Endodermal cell (in vitro differentiated cells): ENCODE data around the gene IL5. TPM values are rescaled to one million over a fixed set of nuclear protein-coding genes. Genes with fewer than 3 reads are reported as not detected.

ENCODE experiments used
- DNase-seq: peaks from one replicate; pipeline ENCODE4 v3.0.0-alpha.2; 2017
- H3K27ac ChIP-seq: 2 replicates; pipeline ENCODE4 v1.5.1; 2013; ENCODE audit warnings: mild to moderate bottlenecking, low read depth, low read length, moderate library complexity
- H3K27me3 ChIP-seq: 2 replicates; pipeline ENCODE4 v1.6.1; 2013; ENCODE audit warnings: mild to moderate bottlenecking, low read length, moderate library complexity; ENCODE audit not compliant: insufficient read depth, control insufficient read depth, poor library complexity, severe bottlenecking
- H3K36me3 ChIP-seq: 2 replicates; pipeline ENCODE4 v1.7.0; 2013; ENCODE audit warnings: mild to moderate bottlenecking, low read length, moderate library complexity; ENCODE audit not compliant: control insufficient read depth, insufficient read depth
- H3K4me1 ChIP-seq: one replicate; pipeline ENCODE4 v1.7.0; 2013; ENCODE audit warnings: low read length; ENCODE audit not compliant: control insufficient read depth, insufficient read depth
- H3K4me3 ChIP-seq: 2 replicates; pipeline ENCODE4 v1.5.1; 2013; ENCODE audit warnings: mild to moderate bottlenecking, low read length, moderate library complexity
- H3K9ac ChIP-seq: 2 replicates; pipeline ENCODE4 v1.6.1; 2013; ENCODE audit warnings: mild to moderate bottlenecking, low read length, moderate library complexity; ENCODE audit not compliant: poor library complexity, severe bottlenecking; ENCODE audit errors: extremely low read depth
- H3K9me3 ChIP-seq: 2 replicates; pipeline ENCODE4 v1.6.1; 2013; ENCODE audit warnings: mild to moderate bottlenecking, low read length, moderate library complexity; ENCODE audit not compliant: control insufficient read depth
- H3K27ac Mint-ChIP-seq: 2 replicates; pipeline ENCODE4 v1.8.0; 2020; ENCODE audit warnings: mixed read lengths
- H3K27me3 Mint-ChIP-seq: 2 replicates; pipeline ENCODE4 v1.8.0; 2021; ENCODE audit warnings: mild to moderate bottlenecking, mixed read lengths; ENCODE audit not compliant: insufficient read depth
- H3K36me3 Mint-ChIP-seq: 2 replicates; pipeline ENCODE4 v1.8.0; 2020; ENCODE audit warnings: low read depth, mixed read lengths
- H3K4me1 Mint-ChIP-seq: 2 replicates; pipeline ENCODE4 v1.8.0; 2020; ENCODE audit warnings: mixed read lengths
- H3K4me3 Mint-ChIP-seq: 2 replicates; pipeline ENCODE4 v1.8.0; 2020; ENCODE audit warnings: mild to moderate bottlenecking, moderate library complexity, mixed read lengths
- H3K9me3 Mint-ChIP-seq: 2 replicates; pipeline ENCODE4 v1.8.0; 2020; ENCODE audit warnings: mild to moderate bottlenecking, mixed read lengths
- WGBS, 2 experiments: methylation state at CpG; one replicate each; pipeline versions ENCODE4 v1.1.5 to v1.1.7; 2013; ENCODE audit warnings: missing lambda C conversion rate in 2 of 2, mixed read lengths in 1 of 2; ENCODE audit not compliant: insufficient coverage in 1 of 2, insufficient read length in 1 of 2; 5-methylcytosine and 5-hydroxymethylcytosine counted together
- total RNA-seq, 2 donors: library from RNA; stranded (reverse); fragmentation: NEBNext Ultra II Directional in 1 of 2; extraction: Animal tissue kit (Norgen Biotek cat#: 25700) in 1 of 2; gene quantifications; 2 replicates in 1 of 2; 3 replicates in 1 of 2; pipeline ENCODE4 v1.2.1, GENCODE V29; 2021
- TF ChIP-seq, protein P1 (sequence below): fragments of 200-600 bp; sonication (generic); conservative IDR thresholded peaks from 2 replicates; pipeline ENCODE4 v1.5.0; 2021; ENCODE audit warnings: antibody characterized with exemption, mild to moderate bottlenecking

IL5 gene
- total RNA-seq, 2 donors from 2014 or later = not detected

GRCh38 chr5:132499440-132500243, 43.7 kb downstream of the IL5 start:
- Histone ChIP-seq H3K36me3 (no peaks in the 10 kb centered on the region), H3K9ac (no peak overlapping the region), H3K27me3 (no peaks in the 10 kb centered on the region), H3K4me3 (no peak overlapping the region), H3K4me1 (no peaks in the 10 kb centered on the region), H3K9me3 (no peaks in the 10 kb centered on the region), H3K27ac (no peak overlapping the region)
- Mint-ChIP-seq H3K4me3 (no peak overlapping the region), H3K9me3 (no peaks in the 10 kb centered on the region), H3K4me1 (peaks cover 12% of the 10 kb centered on the region), H3K36me3 (no peaks in the 10 kb centered on the region), H3K27me3 (no peaks in the 10 kb centered on the region), H3K27ac (no peak overlapping the region)
- 66 to 72% methylated on average over 7 to 9 of the region's 9 CpGs for WGBS, 2 experiments
- TF ChIP-seq, protein P1, sequence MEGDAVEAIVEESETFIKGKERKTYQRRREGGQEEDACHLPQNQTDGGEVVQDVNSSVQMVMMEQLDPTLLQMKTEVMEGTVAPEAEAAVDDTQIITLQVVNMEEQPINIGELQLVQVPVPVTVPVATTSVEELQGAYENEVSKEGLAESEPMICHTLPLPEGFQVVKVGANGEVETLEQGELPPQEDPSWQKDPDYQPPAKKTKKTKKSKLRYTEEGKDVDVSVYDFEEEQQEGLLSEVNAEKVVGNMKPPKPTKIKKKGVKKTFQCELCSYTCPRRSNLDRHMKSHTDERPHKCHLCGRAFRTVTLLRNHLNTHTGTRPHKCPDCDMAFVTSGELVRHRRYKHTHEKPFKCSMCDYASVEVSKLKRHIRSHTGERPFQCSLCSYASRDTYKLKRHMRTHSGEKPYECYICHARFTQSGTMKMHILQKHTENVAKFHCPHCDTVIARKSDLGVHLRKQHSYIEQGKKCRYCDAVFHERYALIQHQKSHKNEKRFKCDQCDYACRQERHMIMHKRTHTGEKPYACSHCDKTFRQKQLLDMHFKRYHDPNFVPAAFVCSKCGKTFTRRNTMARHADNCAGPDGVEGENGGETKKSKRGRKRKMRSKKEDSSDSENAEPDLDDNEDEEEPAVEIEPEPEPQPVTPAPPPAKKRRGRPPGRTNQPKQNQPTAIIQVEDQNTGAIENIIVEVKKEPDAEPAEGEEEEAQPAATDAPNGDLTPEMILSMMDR = no peak
- DNase-seq = peak; percentile 54

DNA sequence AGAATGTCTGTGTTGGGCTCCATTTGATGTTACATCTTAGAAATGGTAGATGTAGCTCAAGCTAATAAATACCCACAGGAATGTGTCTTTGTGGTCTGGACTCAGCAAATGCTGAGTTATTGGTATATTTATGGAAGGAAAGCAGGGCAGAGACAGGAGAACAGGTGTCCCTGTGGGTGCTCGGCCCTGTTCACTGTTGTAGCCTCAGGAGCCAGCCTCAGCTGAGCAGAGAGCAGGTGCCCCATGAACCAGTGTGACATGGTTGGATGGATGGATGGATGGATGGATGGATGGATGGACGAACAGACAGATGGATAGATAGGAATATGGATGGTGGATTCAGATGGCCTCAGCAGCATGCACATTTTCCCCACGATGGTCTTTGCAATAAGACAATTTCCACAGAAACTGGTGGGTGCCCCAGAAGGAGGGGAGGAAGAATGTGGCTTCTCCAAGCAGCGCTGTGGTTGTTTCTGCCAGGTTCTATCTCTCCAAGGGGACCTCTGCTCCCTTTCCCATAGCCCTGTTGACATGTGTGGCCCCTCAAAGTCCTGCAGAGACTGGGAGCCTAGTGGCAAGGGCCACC, 44.5 kb downstream of the IL5 start:
- H3K9me3 ChIP-seq = no peaks in the 10 kb centered on the region
- H3K4me3 ChIP-seq = no peak overlapping the region
- TF ChIP-seq, protein P1 = no peak
- no peaks in the 10 kb centered on the region for H3K36me3 ChIP-seq
- Mint-ChIP-seq H3K27ac (no peak overlapping the region), H3K4me3 (no peak overlapping the region), H3K36me3 (no peaks in the 10 kb centered on the region), H3K27me3 (peaks cover 3% of the 10 kb centered on the region), H3K9me3 (no peaks in the 10 kb centered on the region), H3K4me1 (peaks cover 14% of the 10 kb centered on the region)
- H3K9ac ChIP-seq = no peak overlapping the region
- DNase-seq = no peak
- H3K27ac ChIP-seq = no peak overlapping the region
- no peaks in the 10 kb centered on the region for H3K27me3 ChIP-seq
- WGBS, 2 experiments = 83 to 88% methylated on average over 4 of the region's 4 CpGs
- no peaks in the 10 kb centered on the region for H3K4me1 ChIP-seq

DNA sequence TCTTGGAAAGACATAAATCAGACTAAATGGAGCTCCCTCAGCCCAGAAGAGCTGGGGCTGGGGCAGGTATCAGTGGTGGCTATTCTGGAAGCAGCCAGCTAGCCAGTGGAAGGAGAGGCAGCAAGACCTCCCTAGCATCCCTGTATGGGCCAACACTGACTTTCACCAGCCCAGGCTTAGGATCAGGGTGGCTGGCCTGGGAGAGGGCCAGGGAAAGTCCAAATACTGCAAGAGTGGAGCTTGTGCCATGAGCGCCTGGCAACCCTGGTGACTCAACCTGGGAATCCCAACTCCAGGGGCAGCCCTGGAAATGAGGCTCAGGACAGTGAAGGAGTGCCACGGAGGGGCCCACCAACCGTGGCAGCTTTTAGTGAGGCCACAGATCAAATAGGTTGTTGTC, 45.2 kb downstream of the IL5 start:
- no peak for DNase-seq
- peaks cover 9% of the 10 kb centered on the region for H3K27me3 Mint-ChIP-seq
- H3K4me3 ChIP-seq = no peak overlapping the region
- H3K36me3 Mint-ChIP-seq = no peaks in the 10 kb centered on the region
- H3K4me1 ChIP-seq = no peaks in the 10 kb centered on the region
- peaks cover 6% of the 10 kb centered on the region for H3K27me3 ChIP-seq
- no peaks in the 10 kb centered on the region for H3K9me3 Mint-ChIP-seq
- no peak overlapping the region for H3K9ac ChIP-seq
- no peak overlapping the region for H3K27ac ChIP-seq
- no peak overlapping the region for H3K4me3 Mint-ChIP-seq
- H3K4me1 Mint-ChIP-seq = peaks cover 14% of the 10 kb centered on the region
- no peaks in the 10 kb centered on the region for H3K9me3 ChIP-seq
- TF ChIP-seq, protein P1 = no peak
- H3K36me3 ChIP-seq = no peaks in the 10 kb centered on the region
- no peak overlapping the region for H3K27ac Mint-ChIP-seq
- 92% methylated on average over 3 of the region's 3 CpGs for WGBS, 2 experiments
